Measurements from ENCODE around the gene CSF1R. TPM values are rescaled to one million over a fixed set of nuclear protein-coding genes. Genes with fewer than 3 reads are reported as not detected.

CSF1R gene
- polyA plus RNA-seq, 1 donor from 2014 or later, result not detected

DNA sequence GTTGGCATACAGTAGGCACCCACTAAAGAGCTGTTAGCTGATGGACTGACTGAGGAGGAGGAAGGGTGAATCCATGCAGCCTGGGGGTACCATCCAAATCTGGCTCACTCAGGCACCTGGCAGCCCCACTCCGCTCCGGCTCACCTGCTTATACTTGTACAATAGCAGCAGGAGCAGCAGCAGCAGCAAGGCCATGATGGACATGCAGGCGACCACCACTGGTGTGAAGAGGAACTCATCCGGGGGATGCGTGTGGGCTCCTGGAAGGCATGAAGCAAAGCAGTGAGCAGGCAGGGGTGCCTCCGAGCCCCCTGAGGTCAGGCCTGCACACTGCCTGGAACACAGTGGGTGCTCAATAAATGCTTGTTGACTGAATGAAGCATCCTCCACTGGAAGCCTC, 18.3 kb downstream of the CSF1R start (continued):
- TF ChIP-seq, protein P1, sequence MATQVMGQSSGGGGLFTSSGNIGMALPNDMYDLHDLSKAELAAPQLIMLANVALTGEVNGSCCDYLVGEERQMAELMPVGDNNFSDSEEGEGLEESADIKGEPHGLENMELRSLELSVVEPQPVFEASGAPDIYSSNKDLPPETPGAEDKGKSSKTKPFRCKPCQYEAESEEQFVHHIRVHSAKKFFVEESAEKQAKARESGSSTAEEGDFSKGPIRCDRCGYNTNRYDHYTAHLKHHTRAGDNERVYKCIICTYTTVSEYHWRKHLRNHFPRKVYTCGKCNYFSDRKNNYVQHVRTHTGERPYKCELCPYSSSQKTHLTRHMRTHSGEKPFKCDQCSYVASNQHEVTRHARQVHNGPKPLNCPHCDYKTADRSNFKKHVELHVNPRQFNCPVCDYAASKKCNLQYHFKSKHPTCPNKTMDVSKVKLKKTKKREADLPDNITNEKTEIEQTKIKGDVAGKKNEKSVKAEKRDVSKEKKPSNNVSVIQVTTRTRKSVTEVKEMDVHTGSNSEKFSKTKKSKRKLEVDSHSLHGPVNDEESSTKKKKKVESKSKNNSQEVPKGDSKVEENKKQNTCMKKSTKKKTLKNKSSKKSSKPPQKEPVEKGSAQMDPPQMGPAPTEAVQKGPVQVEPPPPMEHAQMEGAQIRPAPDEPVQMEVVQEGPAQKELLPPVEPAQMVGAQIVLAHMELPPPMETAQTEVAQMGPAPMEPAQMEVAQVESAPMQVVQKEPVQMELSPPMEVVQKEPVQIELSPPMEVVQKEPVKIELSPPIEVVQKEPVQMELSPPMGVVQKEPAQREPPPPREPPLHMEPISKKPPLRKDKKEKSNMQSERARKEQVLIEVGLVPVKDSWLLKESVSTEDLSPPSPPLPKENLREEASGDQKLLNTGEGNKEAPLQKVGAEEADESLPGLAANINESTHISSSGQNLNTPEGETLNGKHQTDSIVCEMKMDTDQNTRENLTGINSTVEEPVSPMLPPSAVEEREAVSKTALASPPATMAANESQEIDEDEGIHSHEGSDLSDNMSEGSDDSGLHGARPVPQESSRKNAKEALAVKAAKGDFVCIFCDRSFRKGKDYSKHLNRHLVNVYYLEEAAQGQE (IDR thresholded peaks at IDR 0.05; ENCODE audit: borderline replicate concordance), result no peak

DNA sequence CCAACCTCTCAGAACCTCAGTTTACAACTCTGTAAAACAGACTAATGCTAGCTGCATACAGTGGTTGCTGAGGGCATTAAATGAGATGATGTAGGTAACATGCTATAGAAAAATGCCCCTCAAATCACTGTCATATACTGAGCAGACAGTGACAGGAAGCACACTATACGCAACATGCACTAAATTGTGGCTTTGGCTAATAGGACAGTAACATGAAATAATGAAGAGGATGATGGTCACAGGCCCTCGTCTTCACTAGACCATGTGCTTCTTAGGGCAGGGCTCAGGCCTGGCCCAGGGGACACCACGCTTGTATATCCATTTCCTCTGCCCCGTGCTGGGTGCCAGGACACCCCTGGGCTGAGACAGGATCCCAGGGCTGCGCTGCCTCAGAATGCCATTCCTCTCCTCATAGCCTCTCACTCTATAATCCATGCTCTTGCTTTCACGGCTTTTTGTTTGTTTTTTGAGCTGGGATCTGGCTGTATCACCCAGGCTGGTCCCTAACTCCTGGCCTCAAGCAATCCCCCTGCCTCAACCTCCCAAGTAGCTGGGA, 18.9 kb downstream of the CSF1R start:
- no peak overlapping the region for H3K9ac ChIP-seq (ENCODE audit: low read length)

More for the DNA sequence above, 18.9 kb downstream of the CSF1R start:
- no peak overlapping the region for H3K4me3 ChIP-seq (ENCODE audit: low read length)
- no peaks in the 10 kb centered on the region for H3K9me2 ChIP-seq (ENCODE audit: insufficient read depth, low read length)
- H3K27me3 ChIP-seq (ENCODE audit: insufficient read depth, low read depth, low read length), result no peaks in the 10 kb centered on the region
- no peak overlapping the region for H2AFZ ChIP-seq (ENCODE audit: low read depth, low read length)
- H3F3A ChIP-seq (ENCODE audit: insufficient read depth, low read length, poor library complexity, severe bottlenecking), result no peaks in the 10 kb centered on the region
- H3K79me2 ChIP-seq (replicated peaks; ENCODE audit: insufficient read depth, low read length), result no peaks in the 10 kb centered on the region
- no peaks in the 10 kb centered on the region for H3K36me3 ChIP-seq (ENCODE audit: insufficient read depth, low read length)
- H3K4me2 ChIP-seq (ENCODE audit: low read length), result no peak overlapping the region
- no peak overlapping the region for H3K27ac ChIP-seq (ENCODE audit: low read length)
- TF ChIP-seq RAD21 (conservative IDR thresholded peaks at IDR 0.05) (no peak), SMC3 (conservative IDR thresholded peaks at IDR 0.05; ENCODE audit: poor library complexity) (no peak), POLR2AphosphoS5 (IDR thresholded peaks at IDR 0.05) (no peak), TAF1 (IDR thresholded peaks at IDR 0.05; ENCODE audit: low read depth) (no peak), EP300 (conservative IDR thresholded peaks at IDR 0.05; ENCODE audit: poor library complexity, severe bottlenecking) (no peak), EZH2 (IDR thresholded peaks at IDR 0.05; ENCODE audit: borderline replicate concordance, insufficient read depth, low read length, poor library complexity, severe bottlenecking) (no peak), MXI1 (conservative IDR thresholded peaks at IDR 0.05; ENCODE audit: poor library complexity, severe bottlenecking) (no peak)
- TF ChIP-seq, protein P1 (IDR thresholded peaks at IDR 0.05; ENCODE audit: borderline replicate concordance), result no peak
- TF ChIP-seq, protein P2, sequence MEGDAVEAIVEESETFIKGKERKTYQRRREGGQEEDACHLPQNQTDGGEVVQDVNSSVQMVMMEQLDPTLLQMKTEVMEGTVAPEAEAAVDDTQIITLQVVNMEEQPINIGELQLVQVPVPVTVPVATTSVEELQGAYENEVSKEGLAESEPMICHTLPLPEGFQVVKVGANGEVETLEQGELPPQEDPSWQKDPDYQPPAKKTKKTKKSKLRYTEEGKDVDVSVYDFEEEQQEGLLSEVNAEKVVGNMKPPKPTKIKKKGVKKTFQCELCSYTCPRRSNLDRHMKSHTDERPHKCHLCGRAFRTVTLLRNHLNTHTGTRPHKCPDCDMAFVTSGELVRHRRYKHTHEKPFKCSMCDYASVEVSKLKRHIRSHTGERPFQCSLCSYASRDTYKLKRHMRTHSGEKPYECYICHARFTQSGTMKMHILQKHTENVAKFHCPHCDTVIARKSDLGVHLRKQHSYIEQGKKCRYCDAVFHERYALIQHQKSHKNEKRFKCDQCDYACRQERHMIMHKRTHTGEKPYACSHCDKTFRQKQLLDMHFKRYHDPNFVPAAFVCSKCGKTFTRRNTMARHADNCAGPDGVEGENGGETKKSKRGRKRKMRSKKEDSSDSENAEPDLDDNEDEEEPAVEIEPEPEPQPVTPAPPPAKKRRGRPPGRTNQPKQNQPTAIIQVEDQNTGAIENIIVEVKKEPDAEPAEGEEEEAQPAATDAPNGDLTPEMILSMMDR (IDR thresholded peaks at IDR 0.05; ENCODE audit: poor library complexity, severe bottlenecking), result no peak
- H4K20me1 ChIP-seq (ENCODE audit: insufficient read depth), result no peaks in the 10 kb centered on the region
- no peaks in the 10 kb centered on the region for H3K9me3 ChIP-seq (ENCODE audit: low read length)

Data from neural cell (in vitro differentiated cells).